Measurements from ENCODE around the gene JOSD2.

The JOSD2 gene, protein sequence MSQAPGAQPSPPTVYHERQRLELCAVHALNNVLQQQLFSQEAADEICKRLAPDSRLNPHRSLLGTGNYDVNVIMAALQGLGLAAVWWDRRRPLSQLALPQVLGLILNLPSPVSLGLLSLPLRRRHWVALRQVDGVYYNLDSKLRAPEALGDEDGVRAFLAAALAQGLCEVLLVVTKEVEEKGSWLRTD

DNA sequence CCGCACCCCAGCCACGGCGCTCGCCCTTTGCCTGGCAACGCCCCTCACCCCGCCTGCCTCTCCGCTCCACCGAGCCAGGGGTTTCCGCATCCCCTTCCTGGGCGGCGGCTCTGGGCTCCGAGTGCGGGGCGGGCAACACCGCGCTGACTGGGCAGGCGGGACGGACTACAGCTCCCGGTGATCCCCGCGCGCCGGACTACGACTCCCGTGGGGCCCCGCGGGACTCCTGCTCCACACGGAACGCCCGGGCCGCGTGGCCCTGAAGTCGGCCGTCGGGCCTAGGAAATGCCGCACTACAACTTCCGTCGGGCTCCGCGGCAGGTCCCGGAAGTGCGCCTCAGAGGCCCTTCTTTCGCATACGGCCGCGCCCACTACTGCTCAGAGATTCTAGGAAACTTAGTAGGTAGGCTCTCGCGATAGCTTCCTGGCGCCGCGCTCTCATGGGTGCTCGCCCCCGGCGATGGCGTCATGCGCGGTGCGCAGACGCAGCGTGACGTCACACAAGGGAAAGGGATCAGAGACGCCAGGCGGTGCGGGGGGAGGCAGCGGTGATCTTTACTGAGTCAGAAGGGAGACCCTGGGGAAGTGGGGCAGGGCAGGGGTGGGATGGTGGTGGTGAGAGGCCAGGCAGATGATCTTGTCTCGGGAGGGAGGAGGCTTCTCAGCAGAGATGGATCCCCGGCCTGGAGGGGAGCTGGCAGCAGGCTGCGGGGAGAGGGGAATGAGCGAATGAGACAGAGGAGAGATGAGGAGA is at the start of gene JOSD2:
Gene JOSD2 (minus strand): TSS at position 123 of the 754 bp plus-strand sequence. CDS start 760 bp downstream, outside the sequence.
- peak; percentile 94 for DNase-seq (ENCODE audit: low read depth)
- TF ChIP-seq, protein P1, sequence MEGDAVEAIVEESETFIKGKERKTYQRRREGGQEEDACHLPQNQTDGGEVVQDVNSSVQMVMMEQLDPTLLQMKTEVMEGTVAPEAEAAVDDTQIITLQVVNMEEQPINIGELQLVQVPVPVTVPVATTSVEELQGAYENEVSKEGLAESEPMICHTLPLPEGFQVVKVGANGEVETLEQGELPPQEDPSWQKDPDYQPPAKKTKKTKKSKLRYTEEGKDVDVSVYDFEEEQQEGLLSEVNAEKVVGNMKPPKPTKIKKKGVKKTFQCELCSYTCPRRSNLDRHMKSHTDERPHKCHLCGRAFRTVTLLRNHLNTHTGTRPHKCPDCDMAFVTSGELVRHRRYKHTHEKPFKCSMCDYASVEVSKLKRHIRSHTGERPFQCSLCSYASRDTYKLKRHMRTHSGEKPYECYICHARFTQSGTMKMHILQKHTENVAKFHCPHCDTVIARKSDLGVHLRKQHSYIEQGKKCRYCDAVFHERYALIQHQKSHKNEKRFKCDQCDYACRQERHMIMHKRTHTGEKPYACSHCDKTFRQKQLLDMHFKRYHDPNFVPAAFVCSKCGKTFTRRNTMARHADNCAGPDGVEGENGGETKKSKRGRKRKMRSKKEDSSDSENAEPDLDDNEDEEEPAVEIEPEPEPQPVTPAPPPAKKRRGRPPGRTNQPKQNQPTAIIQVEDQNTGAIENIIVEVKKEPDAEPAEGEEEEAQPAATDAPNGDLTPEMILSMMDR (IDR thresholded peaks at IDR 0.05; ENCODE audit: control insufficient read depth, insufficient read depth, low read depth, low read length, missing control alignments) = no peak
- H3K4me3 ChIP-seq (ENCODE audit: control insufficient read depth, low read depth, low read length) = peak within 1 kb of the TSS; percentile 70

DNA sequence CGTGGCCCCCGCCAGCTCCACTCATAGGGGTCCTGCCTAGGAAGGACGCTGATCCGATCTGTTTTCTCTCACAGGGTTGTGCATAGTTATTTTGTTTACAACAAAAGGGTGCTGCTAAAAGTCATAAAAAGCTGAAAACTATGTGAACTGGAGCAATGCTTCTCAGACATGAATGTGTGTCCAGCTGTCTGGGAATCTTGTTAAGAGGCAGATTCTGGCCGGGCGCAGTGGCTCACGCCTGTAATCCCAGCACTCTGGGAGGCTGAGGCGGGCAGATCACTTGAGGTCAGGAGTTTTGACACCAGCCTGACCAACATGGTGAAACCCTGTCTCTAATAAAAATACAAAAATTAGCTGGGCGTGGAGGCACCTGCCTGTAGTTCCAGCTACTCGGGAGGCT is 48.6 kb upstream of the JOSD2 start:
- TF ChIP-seq, protein P1 (IDR thresholded peaks at IDR 0.05; ENCODE audit: control insufficient read depth, insufficient read depth, low read depth, low read length, missing control alignments) = no peak
- DNase-seq (ENCODE audit: low read depth) = no peak
- no peak overlapping the region for H3K4me3 ChIP-seq (ENCODE audit: control insufficient read depth, low read depth, low read length)

DNA sequence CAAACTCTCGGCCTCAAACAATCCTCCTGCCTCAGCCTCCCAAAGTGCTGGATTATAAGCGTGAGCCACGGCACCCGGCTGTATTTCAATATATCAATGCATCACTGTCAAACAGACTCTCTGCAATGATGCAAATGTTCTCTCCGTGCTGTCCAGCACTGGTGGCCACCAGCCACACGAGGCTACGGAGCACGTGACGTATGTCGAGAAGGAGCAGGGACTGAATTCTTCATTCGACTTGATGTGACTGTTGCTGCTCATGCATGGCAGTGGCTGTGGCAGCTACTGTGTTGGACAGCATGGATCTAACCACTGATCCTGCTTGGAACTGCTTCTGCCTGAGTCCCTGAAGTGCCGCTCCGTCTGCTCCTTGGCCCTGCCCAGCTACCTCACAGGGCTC is 47.5 kb upstream of the JOSD2 start:
- no peak overlapping the region for H3K4me3 ChIP-seq (ENCODE audit: control insufficient read depth, low read depth, low read length)
- TF ChIP-seq, protein P1 (IDR thresholded peaks at IDR 0.05; ENCODE audit: control insufficient read depth, insufficient read depth, low read depth, low read length, missing control alignments) = no peak
- no peak for DNase-seq (ENCODE audit: low read depth)

DNA sequence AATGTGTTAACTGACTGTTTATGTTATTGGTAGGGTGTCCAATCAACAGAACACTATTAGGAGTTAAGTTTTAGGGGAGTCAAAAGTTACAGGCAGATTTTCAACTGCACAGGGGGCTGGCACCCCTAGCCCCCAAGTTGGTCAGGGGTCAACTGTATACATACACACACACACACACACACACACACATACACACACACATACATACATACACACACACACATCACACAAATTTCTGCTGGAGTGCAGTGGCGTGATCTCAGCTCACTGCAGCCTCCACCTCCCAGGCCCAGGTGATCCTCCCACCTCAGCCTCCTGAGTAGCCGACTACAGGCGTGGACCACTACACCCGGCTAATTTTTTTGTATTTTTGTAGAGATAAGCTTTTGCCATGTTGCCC is 47.0 kb upstream of the JOSD2 start:
- DNase-seq (ENCODE audit: low read depth) = no peak
- TF ChIP-seq, protein P1 (IDR thresholded peaks at IDR 0.05; ENCODE audit: control insufficient read depth, insufficient read depth, low read depth, low read length, missing control alignments) = no peak
- H3K4me3 ChIP-seq (ENCODE audit: control insufficient read depth, low read depth, low read length) = no peak overlapping the region

DNA sequence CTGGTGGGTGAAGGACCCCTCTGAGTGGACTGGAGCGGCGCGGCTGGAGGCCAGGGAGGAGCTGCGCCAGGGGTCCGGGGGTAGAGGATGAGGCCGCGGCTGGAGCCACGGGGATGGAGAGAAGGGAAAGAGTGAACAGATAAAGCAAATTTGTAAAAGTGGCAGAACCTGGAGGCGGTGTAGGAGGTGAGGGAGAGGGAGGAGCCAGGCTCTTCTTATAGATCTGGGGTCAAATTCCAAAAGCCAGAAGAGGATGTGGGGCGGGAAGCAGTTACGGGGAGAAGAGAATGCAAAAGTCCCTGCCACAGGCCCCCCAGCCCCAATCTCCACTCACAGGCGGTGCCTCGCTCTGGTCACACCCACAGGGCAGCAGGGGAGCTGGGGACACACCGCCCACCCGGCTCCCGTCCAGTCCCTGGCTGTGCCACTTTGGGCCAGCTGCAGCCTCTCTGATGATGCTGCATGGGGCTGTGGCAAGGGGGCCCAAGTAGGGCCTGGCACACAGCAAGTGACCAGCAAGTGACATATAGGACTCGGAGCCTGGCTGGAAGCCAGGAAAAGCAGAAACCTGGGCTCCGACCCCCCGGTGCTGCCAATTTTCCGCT is 46.1 kb upstream of the JOSD2 start:
- TF ChIP-seq, protein P1 (IDR thresholded peaks at IDR 0.05; ENCODE audit: control insufficient read depth, insufficient read depth, low read depth, low read length, missing control alignments) = no peak
- DNase-seq (ENCODE audit: low read depth) = no peak
- no peak overlapping the region for H3K4me3 ChIP-seq (ENCODE audit: control insufficient read depth, low read depth, low read length)

DNA sequence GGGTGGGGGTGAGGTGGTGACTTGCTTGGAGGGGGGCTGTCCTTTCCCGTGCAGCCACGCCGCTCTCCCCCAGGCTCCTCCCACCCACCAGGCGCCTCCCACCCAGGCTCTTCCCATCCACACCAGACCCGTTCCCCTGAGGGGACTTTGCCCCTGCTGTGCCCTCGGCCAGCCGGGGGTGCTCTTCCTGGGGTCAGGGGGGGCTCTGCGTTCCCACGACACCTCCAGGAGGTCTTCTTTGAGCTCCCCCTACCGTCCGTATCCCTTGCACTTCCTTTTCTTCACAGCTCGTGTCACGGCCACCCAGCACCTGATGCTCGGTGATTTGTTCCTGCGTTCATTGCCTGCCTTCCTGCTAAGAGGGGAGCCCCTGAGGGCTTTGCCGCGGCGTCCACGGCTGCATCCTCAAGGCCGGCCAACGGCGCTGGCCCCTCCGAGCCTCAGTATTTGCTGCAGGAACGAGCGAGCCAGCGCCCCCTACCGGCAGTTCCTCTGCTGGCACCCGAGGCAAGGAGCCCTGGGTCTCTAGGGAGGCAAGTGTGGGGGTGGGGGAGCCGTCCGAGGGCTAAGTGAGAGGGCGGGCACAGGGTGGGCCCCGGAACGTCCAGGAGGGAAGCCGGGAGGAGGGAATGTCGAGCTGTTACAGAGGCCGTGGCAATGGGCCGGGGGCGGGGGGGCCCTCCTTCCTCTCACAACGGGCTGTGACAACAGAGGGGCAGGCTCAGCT is 45.5 kb upstream of the JOSD2 start:
- DNase-seq (ENCODE audit: low read depth) = peak; percentile 10
- TF ChIP-seq, protein P1 (IDR thresholded peaks at IDR 0.05; ENCODE audit: control insufficient read depth, insufficient read depth, low read depth, low read length, missing control alignments) = peak; percentile 93
- peak overlapping the region; percentile 45 for H3K4me3 ChIP-seq (ENCODE audit: control insufficient read depth, low read depth, low read length)

Data from AG09309 (cell line).